ENCODE measurements around the gene TGFBR2. TPM values are rescaled to one million over a fixed set of nuclear protein-coding genes. Genes with fewer than 3 reads are reported as not detected.

The TGFBR2 gene
- total RNA-seq, 6 donors from 2014 or later = 82.8 to 385 (median 285) TPM

DNA sequence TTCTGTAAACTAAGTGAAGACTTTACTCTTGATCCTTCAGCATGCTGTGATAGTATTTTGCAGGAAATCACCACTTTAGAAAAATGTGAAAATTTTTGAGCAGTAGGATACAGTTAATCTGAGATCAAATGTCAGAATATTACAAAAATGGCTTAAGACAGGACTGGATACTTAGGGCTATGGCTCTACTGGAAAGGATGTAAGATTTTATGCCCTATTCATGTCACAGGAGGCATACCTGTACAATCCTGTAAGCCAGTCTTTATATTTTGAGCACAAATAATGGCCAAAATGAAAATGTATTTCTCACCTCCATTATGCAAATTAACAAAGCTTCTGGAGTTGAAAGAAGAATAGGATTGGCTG is 8.6 kb upstream of the TGFBR2 start:
- H3K9me3 ChIP-seq = no peaks in the 10 kb centered on the region
- TF ChIP-seq, protein P1, sequence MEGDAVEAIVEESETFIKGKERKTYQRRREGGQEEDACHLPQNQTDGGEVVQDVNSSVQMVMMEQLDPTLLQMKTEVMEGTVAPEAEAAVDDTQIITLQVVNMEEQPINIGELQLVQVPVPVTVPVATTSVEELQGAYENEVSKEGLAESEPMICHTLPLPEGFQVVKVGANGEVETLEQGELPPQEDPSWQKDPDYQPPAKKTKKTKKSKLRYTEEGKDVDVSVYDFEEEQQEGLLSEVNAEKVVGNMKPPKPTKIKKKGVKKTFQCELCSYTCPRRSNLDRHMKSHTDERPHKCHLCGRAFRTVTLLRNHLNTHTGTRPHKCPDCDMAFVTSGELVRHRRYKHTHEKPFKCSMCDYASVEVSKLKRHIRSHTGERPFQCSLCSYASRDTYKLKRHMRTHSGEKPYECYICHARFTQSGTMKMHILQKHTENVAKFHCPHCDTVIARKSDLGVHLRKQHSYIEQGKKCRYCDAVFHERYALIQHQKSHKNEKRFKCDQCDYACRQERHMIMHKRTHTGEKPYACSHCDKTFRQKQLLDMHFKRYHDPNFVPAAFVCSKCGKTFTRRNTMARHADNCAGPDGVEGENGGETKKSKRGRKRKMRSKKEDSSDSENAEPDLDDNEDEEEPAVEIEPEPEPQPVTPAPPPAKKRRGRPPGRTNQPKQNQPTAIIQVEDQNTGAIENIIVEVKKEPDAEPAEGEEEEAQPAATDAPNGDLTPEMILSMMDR (IDR thresholded peaks at IDR 0.05) = no peak
- TF ChIP-seq POLR2A (IDR thresholded peaks at IDR 0.05) = no peak
- TF ChIP-seq POLR2AphosphoS5 (IDR thresholded peaks at IDR 0.05) = no peak
- no peak for TF ChIP-seq EP300 (IDR thresholded peaks at IDR 0.05)
- no peak overlapping the region for H3K4me3 ChIP-seq
- DNase-seq (no peak), ATAC-seq (ENCODE audit: low FRiP score in 2 of 2) (no peak)
- peak overlapping the region in 3 of 4 donors; percentile 32 to 80 (median 70) for H3K27ac ChIP-seq
- no peaks in the 10 kb centered on the region for H3K27me3 ChIP-seq
- H3K36me3 ChIP-seq = no peaks in the 10 kb centered on the region
- H3K4me1 ChIP-seq = peaks cover 9 to 24% (median 17%) of the 10 kb centered on the region in 4 donors

DNA sequence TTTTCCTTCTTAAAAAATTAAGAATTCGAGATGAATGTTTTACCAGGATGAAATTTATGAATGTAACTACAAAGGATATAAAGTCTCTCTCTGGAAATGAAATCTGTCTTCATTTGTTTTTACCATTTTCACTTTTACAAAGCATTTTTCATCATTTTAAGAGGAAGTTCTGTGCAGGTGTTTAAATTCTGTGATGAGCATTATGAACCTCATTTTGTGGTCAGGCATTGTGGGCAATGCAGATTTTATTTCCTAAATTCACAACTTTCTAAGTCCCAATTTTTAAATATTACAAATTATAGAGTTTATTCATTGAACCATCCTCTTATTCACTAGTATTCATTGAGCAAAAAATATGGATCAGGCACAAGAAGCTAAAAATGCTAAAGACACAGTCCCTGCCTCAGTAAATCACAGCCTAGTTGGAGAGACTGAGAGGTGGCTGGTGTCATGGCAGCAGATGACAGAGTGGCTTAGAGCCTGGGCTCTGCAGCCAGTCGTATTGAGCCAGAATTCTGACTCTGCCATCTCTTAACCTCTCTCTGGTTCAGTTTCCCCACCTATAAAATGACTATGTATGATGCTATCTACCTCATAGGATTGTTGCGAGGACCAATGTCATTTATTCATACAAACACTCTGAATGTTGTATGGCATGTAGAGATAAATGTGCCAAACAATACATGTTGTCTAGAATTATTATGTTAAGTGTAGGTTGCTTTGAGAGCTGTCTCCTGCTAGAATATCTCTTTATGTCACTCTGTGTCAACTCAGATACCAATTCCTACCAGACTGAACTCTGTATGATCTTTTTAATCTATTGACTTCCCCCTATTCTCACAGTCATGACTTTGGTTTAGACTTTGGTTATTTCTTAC is 7.5 kb upstream of the TGFBR2 start:
- Histone ChIP-seq H3K27me3 (no peaks in the 10 kb centered on the region), H3K4me3 (no peak overlapping the region), H3K9me3 (no peaks in the 10 kb centered on the region), H3K36me3 (no peaks in the 10 kb centered on the region), H3K4me1 (peaks cover 13 to 24% (median 20%) of the 10 kb centered on the region in 4 donors), H3K27ac (peak overlapping the region in 2 of 4 donors; percentile 51 to 80)
- DNase-seq (no peak), ATAC-seq (ENCODE audit: low FRiP score in 2 of 2) (no peak)
- 87% methylated on average over 3 of the region's 3 CpGs for WGBS, 2 donors
- TF ChIP-seq POLR2A (IDR thresholded peaks at IDR 0.05) (no peak), POLR2AphosphoS5 (IDR thresholded peaks at IDR 0.05) (no peak), EP300 (IDR thresholded peaks at IDR 0.05) (no peak)
- TF ChIP-seq, protein P1 (IDR thresholded peaks at IDR 0.05) = no peak

DNA sequence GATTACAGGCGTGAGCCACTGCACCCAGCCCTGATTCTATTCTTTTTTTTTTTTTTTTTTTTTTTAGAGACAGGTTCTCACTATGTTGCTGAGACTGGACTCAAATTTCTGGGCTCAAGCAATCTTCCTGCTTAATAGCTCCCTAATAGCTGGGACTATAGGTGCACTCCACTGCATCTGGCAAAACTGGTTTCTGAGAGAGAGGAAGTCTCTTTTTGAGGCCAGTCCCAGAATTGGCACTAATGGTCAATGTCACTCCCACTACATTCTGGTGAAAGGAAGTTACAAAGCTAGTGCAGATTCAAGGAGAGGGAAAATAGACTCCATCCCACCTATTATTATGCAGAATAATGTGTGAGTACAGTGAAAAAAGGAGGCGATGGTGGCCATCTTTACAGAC is 5.8 kb upstream of the TGFBR2 start:
- 84 to 85% methylated on average over 2 of the region's 2 CpGs for WGBS, 2 donors
- Histone ChIP-seq H3K4me1 (peaks cover 23 to 39% (median 32%) of the 10 kb centered on the region in 4 donors), H3K4me3 (no peak overlapping the region), H3K36me3 (no peaks in the 10 kb centered on the region), H3K27ac (peak overlapping the region in 1 of 4 donors; percentile 24), H3K27me3 (no peaks in the 10 kb centered on the region), H3K9me3 (no peaks in the 10 kb centered on the region)
- peak in 1 of 2 donors; percentile 61 for DNase-seq
- TF ChIP-seq POLR2AphosphoS5 (IDR thresholded peaks at IDR 0.05) (no peak), POLR2A (IDR thresholded peaks at IDR 0.05) (no peak), EP300 (IDR thresholded peaks at IDR 0.05) (no peak)
- TF ChIP-seq, protein P1 (IDR thresholded peaks at IDR 0.05) = no peak
- ATAC-seq (ENCODE audit: low FRiP score in 2 of 2) = peak in 1 of 2 donors; percentile 52

DNA sequence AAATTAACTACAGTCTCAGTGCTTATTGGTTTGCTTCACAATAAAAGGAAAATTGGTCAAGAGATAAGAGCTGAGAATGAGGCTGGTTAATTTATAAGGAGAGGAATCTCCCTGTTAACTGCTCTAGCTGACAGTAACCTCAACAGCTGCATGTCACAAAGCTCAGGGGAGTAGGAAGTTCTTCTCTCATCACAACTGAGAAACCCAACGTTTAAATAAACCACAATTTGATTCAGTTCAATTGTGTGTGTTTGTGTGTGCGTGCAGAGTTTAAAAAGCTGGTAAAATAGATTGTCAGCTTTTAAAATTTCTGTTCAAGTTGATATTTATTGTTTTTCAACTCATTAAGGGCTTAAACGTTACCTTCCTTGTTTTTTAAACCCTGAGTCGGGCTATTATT is 3.5 kb upstream of the TGFBR2 start:
- Histone ChIP-seq H3K36me3 (no peaks in the 10 kb centered on the region), H3K27ac (peak overlapping the region in 1 of 4 donors; percentile 99), H3K4me1 (peaks cover 21 to 27% (median 24%) of the 10 kb centered on the region in 4 donors), H3K9me3 (no peaks in the 10 kb centered on the region), H3K27me3 (no peaks in the 10 kb centered on the region), H3K4me3 (no peak overlapping the region)
- 62 to 63% methylated on average over 4 of the region's 4 CpGs for WGBS, 2 donors
- DNase-seq (no peak), ATAC-seq (ENCODE audit: low FRiP score in 2 of 2) (no peak)
- TF ChIP-seq POLR2A (IDR thresholded peaks at IDR 0.05) = no peak
- TF ChIP-seq, protein P1 (IDR thresholded peaks at IDR 0.05) = no peak
- TF ChIP-seq POLR2AphosphoS5 (IDR thresholded peaks at IDR 0.05) = no peak
- TF ChIP-seq EP300 (IDR thresholded peaks at IDR 0.05) = no peak
